Stomach (tissue), 9 donors: ENCODE results near the gene PPP1CA. TPM values are rescaled to one million over a fixed set of nuclear protein-coding genes. Genes with fewer than 3 reads are reported as not detected.

Experiments
- DNase-seq, 2 donors: peaks; one replicate each; pipeline versions ENCODE4 v3.0.0 to v3.0.0-alpha.2; 2013 to 2019
- H3K27ac ChIP-seq, 5 donors: fragments of 200-600 bp in 4 of 5; sonication (generic) in 4 of 5; one replicate each; pipeline ENCODE4 v1.5.1; 2013 to 2019; ENCODE audit warnings: mild to moderate bottlenecking in 1 of 5, moderate library complexity in 1 of 5
- H3K27me3 ChIP-seq, 3 donors: fragments of 200-600 bp; sonication (generic); one replicate each; pipeline ENCODE4 v1.5.1; 2017 to 2019; ENCODE audit warnings: mixed run types in 1 of 3
- H3K36me3 ChIP-seq, 4 donors: fragments of 200-600 bp; sonication (generic); 1 replicate in 3 of 4; 2 replicates in 1 of 4; pipeline ENCODE4 v1.5.1; 2016 to 2019
- H3K4me1 ChIP-seq, 4 donors: fragments of 200-600 bp; sonication (generic); one replicate each; pipeline ENCODE4 v1.5.1; 2016 to 2019
- H3K4me3 ChIP-seq, 4 donors: fragments of 200-600 bp; sonication (generic) in 3 of 4; one replicate each; pipeline ENCODE4 v1.5.1; 2016 to 2019; ENCODE audit warnings: mild to moderate bottlenecking in 1 of 4
- H3K9me3 ChIP-seq, 4 donors: fragments of 200-600 bp; sonication (generic); one replicate each; pipeline ENCODE4 v1.5.1; 2016 to 2019
- EP300 ChIP-seq: sonication (generic); formaldehyde crosslinking; IDR thresholded peaks from one replicate; pipeline ENCODE4 v1.6.1; 2017; ENCODE audit warnings: antibody characterized with exemption
- POLR2A ChIP-seq, 4 donors: fragments of 450-650 bp; IDR thresholded peaks; one replicate each; pipeline ENCODE4 v1.6.1; 2016; ENCODE audit warnings: antibody characterized with exemption in 4 of 4, control low read depth in 2 of 4, mild to moderate bottlenecking in 1 of 4, moderate library complexity in 1 of 4
- POLR2AphosphoS5 ChIP-seq, 3 donors: sonication (generic); formaldehyde crosslinking; IDR thresholded peaks; one replicate each; pipeline ENCODE4 v1.6.1; 2016; ENCODE audit warnings: antibody characterized with exemption in 3 of 3
- WGBS, 5 donors: extraction: QIAGEN DNeasy Blood & Tissue Kit in 3 of 5; methylation state at CpG; one replicate each; pipeline versions ENCODE4 v1.1.5 to v1.1.7; 2013 to 2018; 5-methylcytosine and 5-hydroxymethylcytosine counted together
- intact Hi-C: fragments of 100-400 bp; cut with DNase I; formaldehyde crosslinking; loops from one replicate; pipeline ENCODE4 v1.15.1; 2023; ENCODE audit warnings: low total_unique reads
- polyA plus RNA-seq, 3 donors: library from polyadenylated mRNA; stranded (reverse); fragments of 200-250 nt; gene quantifications; one replicate each; pipeline ENCODE4 v1.2.3, GENCODE V29; 2013
- total RNA-seq, 5 donors: library from RNA; depleted of rRNA; stranded (reverse); fragments of >200 nt; gene quantifications; one replicate each; pipeline versions ENCODE4 v1.1.0 to v1.2.3, GENCODE V29; 2014 to 2016
- TF ChIP-seq, protein P1 (sequence below), 7 experiments: fragments of 450-650 bp in 4 of 7; fragments of 200-600 bp in 3 of 7; sonication (generic) in 3 of 7; IDR thresholded peaks; one replicate each; pipeline ENCODE4 v1.5.1; 2016 to 2019; ENCODE audit warnings: antibody characterized with exemption in 7 of 7, control low read depth in 2 of 7, mild to moderate bottlenecking in 1 of 7
- donor health status: healthy with polysubstance abuse.
- donor health status: Bipolar disorder and iron deficiency.
- donor health status: healthy.

The PPP1CA gene
- total and polyA plus RNA-seq, 8 donors: 28.6 to 229 (median 107) TPM

DNA sequence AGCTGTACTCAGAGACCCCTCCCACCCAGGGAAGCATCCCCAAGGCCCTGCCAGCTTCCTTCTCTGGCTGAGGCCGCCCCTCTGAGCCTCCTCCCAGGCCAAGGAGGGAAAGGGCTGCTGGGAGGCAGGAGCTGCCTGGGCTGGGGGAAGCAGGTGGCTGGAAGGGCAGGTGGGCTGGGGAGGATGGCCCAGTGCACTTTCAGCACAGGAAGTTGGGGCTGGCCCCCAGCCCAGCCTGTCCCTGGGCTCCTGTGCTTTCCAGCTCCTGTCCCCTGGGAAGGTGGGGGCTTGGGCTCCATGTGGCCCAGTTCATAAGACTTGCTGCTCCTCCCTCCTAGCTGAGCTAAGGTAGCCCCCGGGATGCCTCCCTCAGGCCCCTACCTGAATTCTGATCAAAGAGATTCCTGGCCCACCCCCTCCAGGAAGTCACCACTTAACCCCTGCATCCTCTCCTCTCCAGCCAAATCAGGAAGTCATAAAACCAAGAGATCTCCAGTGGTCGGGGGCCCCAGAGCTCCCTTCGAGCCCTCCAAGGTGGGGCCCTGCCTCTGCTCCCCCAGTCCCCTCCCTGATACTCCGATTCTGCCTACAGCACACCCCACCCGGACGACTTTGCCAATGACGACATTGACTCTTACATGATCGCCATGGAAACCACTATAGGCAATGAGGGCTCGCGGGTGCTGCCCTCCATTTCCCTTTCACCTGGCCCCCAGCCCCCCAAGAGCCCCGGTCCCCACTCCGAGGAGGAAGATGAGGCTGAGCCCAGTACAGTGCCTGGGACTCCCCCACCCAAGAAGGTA lies 4.9 kb downstream of the PPP1CA start:
- intact Hi-C loops: loop anchor here (10.0 kb wide), 1 partner anchor 98 kb away; no protein-coding TSS in a partner anchor
- peaks cover 28 to 74% (median 64%) of the 10 kb centered on the region in 4 donors for H3K36me3 ChIP-seq
- no peak for DNase-seq
- TF ChIP-seq, protein P1, sequence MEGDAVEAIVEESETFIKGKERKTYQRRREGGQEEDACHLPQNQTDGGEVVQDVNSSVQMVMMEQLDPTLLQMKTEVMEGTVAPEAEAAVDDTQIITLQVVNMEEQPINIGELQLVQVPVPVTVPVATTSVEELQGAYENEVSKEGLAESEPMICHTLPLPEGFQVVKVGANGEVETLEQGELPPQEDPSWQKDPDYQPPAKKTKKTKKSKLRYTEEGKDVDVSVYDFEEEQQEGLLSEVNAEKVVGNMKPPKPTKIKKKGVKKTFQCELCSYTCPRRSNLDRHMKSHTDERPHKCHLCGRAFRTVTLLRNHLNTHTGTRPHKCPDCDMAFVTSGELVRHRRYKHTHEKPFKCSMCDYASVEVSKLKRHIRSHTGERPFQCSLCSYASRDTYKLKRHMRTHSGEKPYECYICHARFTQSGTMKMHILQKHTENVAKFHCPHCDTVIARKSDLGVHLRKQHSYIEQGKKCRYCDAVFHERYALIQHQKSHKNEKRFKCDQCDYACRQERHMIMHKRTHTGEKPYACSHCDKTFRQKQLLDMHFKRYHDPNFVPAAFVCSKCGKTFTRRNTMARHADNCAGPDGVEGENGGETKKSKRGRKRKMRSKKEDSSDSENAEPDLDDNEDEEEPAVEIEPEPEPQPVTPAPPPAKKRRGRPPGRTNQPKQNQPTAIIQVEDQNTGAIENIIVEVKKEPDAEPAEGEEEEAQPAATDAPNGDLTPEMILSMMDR (IDR thresholded peaks at IDR 0.05): no peak
- TF ChIP-seq POLR2A (IDR thresholded peaks at IDR 0.05) (no peak), EP300 (no peak), POLR2AphosphoS5 (IDR thresholded peaks at IDR 0.05) (no peak)
- 46 to 71% (median 56%) methylated on average over 13 of the region's 13 CpGs for WGBS, 5 donors
- peaks cover 28 to 71% (median 62%) of the 10 kb centered on the region in 4 donors for H3K4me1 ChIP-seq
- no peak overlapping the region for H3K4me3 ChIP-seq
- no peaks in the 10 kb centered on the region for H3K27me3 ChIP-seq
- H3K27ac ChIP-seq: peak overlapping the region in 1 of 5 donors; percentile 37
- no peaks in the 10 kb centered on the region for H3K9me3 ChIP-seq

DNA sequence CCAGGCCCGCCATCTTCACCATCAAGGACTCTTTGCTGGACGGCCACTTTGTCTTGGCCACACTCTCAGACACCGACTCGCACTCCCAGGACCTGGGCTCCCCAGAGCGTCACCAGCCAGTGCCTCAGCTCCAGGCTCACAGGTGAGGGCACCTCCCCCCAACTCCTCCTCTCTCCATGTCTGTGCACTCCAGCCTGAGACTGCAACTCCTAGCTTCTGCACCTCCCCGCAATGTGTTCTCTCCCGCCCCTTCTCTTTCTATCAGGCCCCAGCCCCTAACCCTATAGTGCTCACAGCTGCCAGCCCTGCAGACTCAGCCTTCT lies 5.4 kb downstream of the PPP1CA start:
- TF ChIP-seq POLR2A (IDR thresholded peaks at IDR 0.05) (no peak), EP300 (no peak), POLR2AphosphoS5 (IDR thresholded peaks at IDR 0.05) (no peak)
- TF ChIP-seq, protein P1 (IDR thresholded peaks at IDR 0.05): no peak
- Histone ChIP-seq H3K27me3 (no peaks in the 10 kb centered on the region), H3K27ac (no peak overlapping the region), H3K36me3 (peaks cover 28 to 74% (median 64%) of the 10 kb centered on the region in 4 donors), H3K9me3 (no peaks in the 10 kb centered on the region), H3K4me1 (peaks cover 28 to 72% (median 63%) of the 10 kb centered on the region in 4 donors), H3K4me3 (no peak overlapping the region)
- intact Hi-C loops: loop anchor here (10.0 kb wide), 1 partner anchor 99 kb away; no protein-coding TSS in a partner anchor
- WGBS, 5 donors: 86 to 93% (median 92%) methylated on average over 6 to 7 of the region's 7 CpGs
- no peak for DNase-seq

DNA sequence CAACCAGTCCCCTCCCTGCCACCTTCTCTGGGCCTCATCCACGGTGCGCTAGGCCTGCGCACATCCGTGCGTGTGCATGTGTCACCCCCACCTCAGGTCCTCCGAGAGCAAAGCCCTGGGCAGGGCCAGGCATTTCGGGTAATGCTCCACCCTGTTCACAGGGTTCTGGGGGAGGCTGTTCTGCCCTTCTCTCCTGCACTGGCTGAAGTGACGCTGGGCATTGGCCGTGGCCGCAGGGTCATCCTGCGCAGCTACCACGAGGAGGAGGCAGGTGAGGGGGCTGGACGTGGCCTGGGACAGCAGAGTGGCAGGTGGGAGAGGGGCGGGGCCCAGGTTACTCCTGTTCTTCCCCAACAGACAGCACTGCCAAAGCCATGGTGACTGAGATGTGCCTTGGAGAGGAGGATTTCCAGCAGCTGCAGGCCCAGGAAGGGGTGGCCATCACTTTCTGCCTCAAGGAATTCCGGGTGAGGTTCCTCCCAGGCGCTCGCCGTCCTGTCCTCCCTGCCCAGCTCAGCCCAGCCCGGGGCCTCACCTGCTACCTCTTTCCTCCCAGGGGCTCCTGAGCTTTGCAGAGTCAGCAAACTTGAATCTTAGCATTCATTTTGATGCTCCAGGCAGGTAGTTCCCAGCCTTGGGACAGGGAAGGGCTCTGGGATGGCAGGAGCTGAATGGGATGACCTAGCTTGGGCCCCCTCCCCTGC lies 6.0 kb downstream of the PPP1CA start:
- intact Hi-C loops: loop anchor here (10.0 kb wide), 1 partner anchor 99 kb away; no protein-coding TSS in a partner anchor
- Histone ChIP-seq H3K36me3 (peaks cover 28 to 74% (median 64%) of the 10 kb centered on the region in 4 donors), H3K27ac (no peak overlapping the region), H3K27me3 (no peaks in the 10 kb centered on the region), H3K4me3 (no peak overlapping the region), H3K9me3 (no peaks in the 10 kb centered on the region), H3K4me1 (peaks cover 30 to 73% (median 64%) of the 10 kb centered on the region in 4 donors)
- no peak for DNase-seq
- no peak for TF ChIP-seq EP300
- no peak for TF ChIP-seq POLR2AphosphoS5 (IDR thresholded peaks at IDR 0.05)
- no peak for TF ChIP-seq POLR2A (IDR thresholded peaks at IDR 0.05)
- TF ChIP-seq, protein P1 (IDR thresholded peaks at IDR 0.05): no peak
- WGBS, 5 donors: 77 to 83% (median 80%) methylated on average over 18 to 19 of the region's 19 CpGs

DNA sequence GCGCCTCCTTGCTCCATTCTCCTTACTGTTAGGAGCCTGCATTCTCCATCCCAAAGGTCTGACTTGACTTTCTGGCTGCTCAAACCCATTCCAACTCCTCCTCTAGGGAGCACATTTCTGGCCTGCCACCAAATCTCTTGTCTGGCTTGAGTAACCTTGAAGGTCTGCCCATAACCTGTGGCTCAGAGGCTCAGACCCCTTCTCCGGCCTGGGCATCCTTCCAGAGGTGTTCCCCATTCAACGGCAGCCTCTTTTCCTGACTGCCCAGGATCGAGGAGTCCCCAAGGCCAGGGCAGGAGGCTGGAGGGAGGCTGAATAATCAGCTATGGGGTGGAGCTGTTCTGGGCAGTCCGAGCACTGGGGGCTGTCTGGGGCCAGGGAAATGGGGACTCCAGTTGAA lies 7.7 kb downstream of the PPP1CA start:
- no peak for DNase-seq
- Histone ChIP-seq H3K27ac (no peak overlapping the region), H3K36me3 (peaks cover 21 to 58% (median 52%) of the 10 kb centered on the region in 4 donors), H3K4me1 (peaks cover 16 to 71% (median 57%) of the 10 kb centered on the region in 4 donors), H3K27me3 (no peaks in the 10 kb centered on the region), H3K4me3 (no peak overlapping the region), H3K9me3 (no peaks in the 10 kb centered on the region)
- WGBS, 5 donors: 65 to 83% (median 73%) methylated on average over 4 to 5 of the region's 5 CpGs
- TF ChIP-seq EP300: no peak
- TF ChIP-seq, protein P1 (IDR thresholded peaks at IDR 0.05): no peak
- TF ChIP-seq POLR2A (IDR thresholded peaks at IDR 0.05): no peak
- TF ChIP-seq POLR2AphosphoS5 (IDR thresholded peaks at IDR 0.05): no peak
- intact Hi-C loops: loop anchor here (10.0 kb wide), 1 partner anchor 101 kb away; no protein-coding TSS in a partner anchor
